GM19035 (cell line): Measurements from ENCODE around the gene CMTM2.
"Not testable (repeated sequence)": the region's sequence is repeated elsewhere in the genome, so short reads cannot be mapped to it uniquely, and the experiment has no call there.

ENCODE experiments used
- ATAC-seq: cut with Tn5 transposase; IDR thresholded peaks from one replicate; pipeline ENCODE4 v1.9.1; 2021; ENCODE audit not compliant: unreplicated experiment

Gene CMTM2

GRCh38 chr16:66627611-66628378, 48.5 kb downstream of the CMTM2 start:
- not testable (repeated sequence) for ATAC-seq

- no peak for ATAC-seq
Measured at GRCh38 chr16:66629856-66630255, 50.6 kb downstream of the CMTM2 start.

- ATAC-seq, result not testable (repeated sequence)
Measured at GRCh38 chr16:66630561-66631260, 51.4 kb downstream of the CMTM2 start.

- not testable (repeated sequence) for ATAC-seq
Measured at GRCh38 chr16:66631558-66631957, 52.3 kb downstream of the CMTM2 start.

GRCh38 chr16:66634527-66635196, 55.4 kb downstream of the CMTM2 start:
- ATAC-seq, result no peak

GRCh38 chr16:66635406-66635805, 56.1 kb downstream of the CMTM2 start:
- ATAC-seq, result no peak

- no peak for ATAC-seq
Measured at GRCh38 chr16:66636199-66636598, 56.9 kb downstream of the CMTM2 start.

- no peak for ATAC-seq
Measured at GRCh38 chr16:66637806-66638205, 58.5 kb downstream of the CMTM2 start.
